Loucy (cell line): ENCODE data around the gene LOC128125822.

Source experiments
- H2AFZ ChIP-seq: fragments of 200-600 bp; sonication (generic); 2 replicates; pipeline ENCODE4 v1.6.0; 2016; ENCODE audit warnings: antibody characterized with exemption, mild to moderate bottlenecking, low read length, moderate library complexity
- H3F3A ChIP-seq: fragments of 200-600 bp; 2 replicates; pipeline ENCODE4 v1.6.0; 2016; ENCODE audit warnings: antibody characterized with exemption, low read depth, mild to moderate bottlenecking
- H3K27me3 ChIP-seq: fragments of 200-600 bp; sonication (generic); 2 replicates; pipeline ENCODE4 v1.6.1; 2014; ENCODE audit warnings: low read length, mild to moderate bottlenecking; ENCODE audit not compliant: insufficient read depth, poor library complexity, severe bottlenecking
- H3K36me3 ChIP-seq: fragments of 200-600 bp; sonication (generic); 2 replicates; pipeline ENCODE4 v1.6.1; 2016; ENCODE audit warnings: low read length; ENCODE audit not compliant: insufficient read depth
- H3K4me1 ChIP-seq: fragments of 200-600 bp; sonication (generic); 2 replicates; pipeline ENCODE4 v1.5.1; 2014; ENCODE audit warnings: low read length, mild to moderate bottlenecking; ENCODE audit not compliant: insufficient read depth, poor library complexity, severe bottlenecking
- H3K4me2 ChIP-seq: fragments of 200-600 bp; sonication (generic); 2 replicates; pipeline ENCODE4 v1.6.0; 2014; ENCODE audit warnings: antibody characterized with exemption, low read length, low read depth, mild to moderate bottlenecking; ENCODE audit not compliant: poor library complexity, severe bottlenecking
- H3K4me3 ChIP-seq: fragments of 200-600 bp; sonication (generic); 2 replicates; pipeline ENCODE4 v1.5.1; 2014; ENCODE audit warnings: low read length, mild to moderate bottlenecking, mixed read lengths; ENCODE audit not compliant: poor library complexity, severe bottlenecking
- H3K79me2 ChIP-seq: fragments of 200-600 bp; sonication (generic); 2 replicates; pipeline ENCODE4 v1.6.1; 2014; ENCODE audit warnings: low read length; ENCODE audit not compliant: insufficient read depth
- H3K9ac ChIP-seq: fragments of 200-600 bp; sonication (generic); 2 replicates; pipeline ENCODE4 v1.6.0; 2014; ENCODE audit warnings: mild to moderate bottlenecking, low read depth, low read length, moderate library complexity; ENCODE audit not compliant: poor library complexity, severe bottlenecking
- H3K9me2 ChIP-seq: fragments of 200-600 bp; sonication (generic); replicated peaks from 2 replicates; pipeline ENCODE4 v1.6.1; 2016; ENCODE audit warnings: low read depth, low read length, mixed read lengths
- H3K9me3 ChIP-seq: fragments of 200-600 bp; sonication (generic); 2 replicates; pipeline ENCODE4 v1.6.1; 2014; ENCODE audit warnings: mild to moderate bottlenecking, antibody characterized with exemption, low read length, low read depth; ENCODE audit not compliant: insufficient read depth
- H4K20me1 ChIP-seq: fragments of 200-600 bp; sonication (generic); 2 replicates; pipeline ENCODE4 v1.6.0; 2014; ENCODE audit warnings: antibody characterized with exemption, low read length, mild to moderate bottlenecking; ENCODE audit not compliant: insufficient read depth, poor library complexity, severe bottlenecking
- EZH2phosphoT487 ChIP-seq: fragments of 200-600 bp; IDR thresholded peaks from 2 replicates; pipeline ENCODE4 v1.6.1; 2018; ENCODE audit warnings: antibody characterized with exemption, mild to moderate bottlenecking, moderate library complexity, borderline replicate concordance
- TF ChIP-seq, protein P1 (sequence below): fragments of 200-600 bp; sonication (generic); conservative IDR thresholded peaks from 2 replicates; pipeline ENCODE4 v1.5.1; 2014; ENCODE audit warnings: mild to moderate bottlenecking, antibody characterized with exemption, low read length

Gene LOC128125822

GRCh38 chr6:63610944-63611343, 38.7 kb downstream of the LOC128125822 start:
- Histone ChIP-seq H3K27me3 (no peaks in the 10 kb centered on the region), H3K4me1 (no peaks in the 10 kb centered on the region), H3K4me3 (no peak overlapping the region), H2AFZ (no peak overlapping the region), H3K79me2 (no peaks in the 10 kb centered on the region), H4K20me1 (no peaks in the 10 kb centered on the region), H3F3A (no peaks in the 10 kb centered on the region), H3K4me2 (no peak overlapping the region), H3K36me3 (no peaks in the 10 kb centered on the region), H3K9me2 (no peaks in the 10 kb centered on the region), H3K9ac (no peak overlapping the region), H3K9me3 (no peaks in the 10 kb centered on the region)
- TF ChIP-seq EZH2phosphoT487 = no peak
- TF ChIP-seq, protein P1, sequence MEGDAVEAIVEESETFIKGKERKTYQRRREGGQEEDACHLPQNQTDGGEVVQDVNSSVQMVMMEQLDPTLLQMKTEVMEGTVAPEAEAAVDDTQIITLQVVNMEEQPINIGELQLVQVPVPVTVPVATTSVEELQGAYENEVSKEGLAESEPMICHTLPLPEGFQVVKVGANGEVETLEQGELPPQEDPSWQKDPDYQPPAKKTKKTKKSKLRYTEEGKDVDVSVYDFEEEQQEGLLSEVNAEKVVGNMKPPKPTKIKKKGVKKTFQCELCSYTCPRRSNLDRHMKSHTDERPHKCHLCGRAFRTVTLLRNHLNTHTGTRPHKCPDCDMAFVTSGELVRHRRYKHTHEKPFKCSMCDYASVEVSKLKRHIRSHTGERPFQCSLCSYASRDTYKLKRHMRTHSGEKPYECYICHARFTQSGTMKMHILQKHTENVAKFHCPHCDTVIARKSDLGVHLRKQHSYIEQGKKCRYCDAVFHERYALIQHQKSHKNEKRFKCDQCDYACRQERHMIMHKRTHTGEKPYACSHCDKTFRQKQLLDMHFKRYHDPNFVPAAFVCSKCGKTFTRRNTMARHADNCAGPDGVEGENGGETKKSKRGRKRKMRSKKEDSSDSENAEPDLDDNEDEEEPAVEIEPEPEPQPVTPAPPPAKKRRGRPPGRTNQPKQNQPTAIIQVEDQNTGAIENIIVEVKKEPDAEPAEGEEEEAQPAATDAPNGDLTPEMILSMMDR = no peak

- Histone ChIP-seq H3K4me1 (no peaks in the 10 kb centered on the region), H3K4me3 (no peak overlapping the region), H3K9me3 (no peaks in the 10 kb centered on the region), H2AFZ (no peak overlapping the region), H3K9ac (no peak overlapping the region), H4K20me1 (no peaks in the 10 kb centered on the region), H3K36me3 (no peaks in the 10 kb centered on the region), H3K4me2 (no peak overlapping the region), H3K79me2 (no peaks in the 10 kb centered on the region), H3K27me3 (no peaks in the 10 kb centered on the region), H3K9me2 (no peaks in the 10 kb centered on the region), H3F3A (no peaks in the 10 kb centered on the region)
- TF ChIP-seq, protein P1 = no peak
- no peak for TF ChIP-seq EZH2phosphoT487
Measured at GRCh38 chr6:63611560-63611959, 39.3 kb downstream of the LOC128125822 start.

- H2AFZ ChIP-seq = no peak overlapping the region
- no peaks in the 10 kb centered on the region for H3F3A ChIP-seq
- H3K4me2 ChIP-seq = no peak overlapping the region
- no peak overlapping the region for H3K9ac ChIP-seq
- H4K20me1 ChIP-seq = no peaks in the 10 kb centered on the region
- no peaks in the 10 kb centered on the region for H3K4me1 ChIP-seq
- no peak for TF ChIP-seq EZH2phosphoT487
- TF ChIP-seq, protein P1 = no peak
- no peaks in the 10 kb centered on the region for H3K27me3 ChIP-seq
- no peaks in the 10 kb centered on the region for H3K9me2 ChIP-seq
- H3K79me2 ChIP-seq = no peaks in the 10 kb centered on the region
- H3K9me3 ChIP-seq = no peaks in the 10 kb centered on the region
- H3K36me3 ChIP-seq = no peaks in the 10 kb centered on the region
- no peak overlapping the region for H3K4me3 ChIP-seq
Measured at GRCh38 chr6:63615590-63615989, 43.3 kb downstream of the LOC128125822 start.
